Stimulated activated CD8-positive, alpha-beta memory T cell treated with anti-CD3 and anti-CD28 coated beads, Interleukin-15, amount 100 ng/mL, for 24 hours (primary cell): ENCODE results near the gene PIAS1.
"Not testable (repeated sequence)": the region's sequence is repeated elsewhere in the genome, so short reads cannot be mapped to it uniquely, and the experiment has no call there.

Experiments used
- DNase-seq: peaks from one replicate; pipeline ENCODE4 v3.0.0-alpha.2; 2020; ENCODE audit warnings: low read depth

Gene PIAS1

DNA sequence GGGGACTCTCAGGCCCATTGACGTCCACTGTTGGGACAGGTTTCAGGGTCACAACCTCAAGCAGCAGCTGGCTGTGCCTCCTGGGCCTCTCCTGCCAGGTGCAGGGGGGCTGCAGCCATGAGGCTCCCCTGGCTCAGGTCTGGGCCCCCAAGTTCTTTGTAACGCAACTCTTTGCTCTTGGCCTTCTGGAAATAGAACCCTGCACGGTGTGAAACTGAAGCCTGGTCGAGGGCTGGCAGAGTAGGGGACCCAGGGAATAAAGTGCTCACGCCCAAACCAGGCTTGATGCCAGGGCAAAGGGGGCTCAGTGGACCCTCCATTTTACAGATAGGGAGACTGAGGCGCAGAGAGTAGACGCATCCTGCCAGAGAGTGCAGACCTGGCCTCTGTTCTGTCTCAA, 150.2 kb downstream of the PIAS1 start:
- no peak for DNase-seq

DNA sequence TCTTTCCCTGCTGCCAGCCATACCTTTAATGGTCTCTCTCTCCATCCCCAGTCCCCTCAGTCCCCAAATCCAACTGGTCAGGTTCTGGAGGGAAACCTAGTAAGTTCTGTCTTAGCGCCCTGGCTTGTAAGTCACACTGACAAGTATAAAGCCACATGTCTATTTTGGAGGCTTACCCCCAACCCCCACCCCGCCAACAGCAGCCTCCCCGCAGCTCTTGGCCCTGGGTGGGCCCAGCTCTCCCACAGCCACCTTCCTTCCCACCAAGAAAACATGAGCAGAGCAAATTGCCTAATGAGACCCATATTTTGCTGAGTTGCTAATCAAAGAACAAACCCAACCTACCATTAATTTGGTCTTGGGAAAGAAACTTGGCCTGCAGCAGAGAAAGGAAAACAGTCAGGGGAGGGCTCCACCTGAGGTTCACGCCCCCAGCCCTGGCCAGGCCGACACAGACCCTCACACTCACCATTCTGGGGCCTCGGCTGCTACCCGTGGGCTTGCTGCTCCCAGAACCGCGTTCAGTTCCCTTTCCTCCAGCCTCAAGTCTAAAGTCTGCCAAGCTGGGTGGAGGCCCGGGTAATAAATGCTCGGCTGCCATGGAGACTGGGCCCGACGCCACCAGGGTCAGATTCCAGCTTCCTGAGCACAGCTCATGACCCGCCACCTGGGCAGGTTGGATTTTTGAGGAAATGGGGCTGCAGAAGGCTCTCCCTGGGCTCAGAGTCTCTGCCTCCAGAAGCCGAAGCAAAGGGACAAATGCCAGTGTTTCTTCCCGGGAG, 150.9 kb downstream of the PIAS1 start, which contains the start of gene CALML4:
Gene CALML4, minus strand, starts transcription at position 557 of the 782 bp plus-strand sequence. Its CDS starts 85 bp downstream, at position 472.
- DNase-seq, result no peak

DNA sequence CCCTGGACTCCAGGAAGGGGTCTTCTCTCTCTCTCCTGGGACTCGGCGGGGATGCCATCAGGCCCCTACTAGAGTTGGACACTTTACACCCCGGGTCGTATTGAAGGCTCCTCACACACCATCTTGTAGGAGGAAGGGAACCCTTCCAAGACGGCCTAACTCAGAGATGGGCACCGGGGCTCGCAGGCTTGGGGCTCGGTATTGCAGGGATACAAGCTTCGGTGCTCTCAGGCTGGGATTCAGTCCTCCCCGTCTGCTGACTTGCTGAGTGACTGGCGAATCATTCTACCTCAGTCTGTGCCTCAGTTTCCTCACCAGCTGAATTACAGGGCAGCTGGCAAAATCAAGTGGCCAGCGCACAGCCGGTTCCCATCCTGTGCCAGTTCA, 151.4 kb downstream of the PIAS1 start:
- DNase-seq, result no peak

DNA sequence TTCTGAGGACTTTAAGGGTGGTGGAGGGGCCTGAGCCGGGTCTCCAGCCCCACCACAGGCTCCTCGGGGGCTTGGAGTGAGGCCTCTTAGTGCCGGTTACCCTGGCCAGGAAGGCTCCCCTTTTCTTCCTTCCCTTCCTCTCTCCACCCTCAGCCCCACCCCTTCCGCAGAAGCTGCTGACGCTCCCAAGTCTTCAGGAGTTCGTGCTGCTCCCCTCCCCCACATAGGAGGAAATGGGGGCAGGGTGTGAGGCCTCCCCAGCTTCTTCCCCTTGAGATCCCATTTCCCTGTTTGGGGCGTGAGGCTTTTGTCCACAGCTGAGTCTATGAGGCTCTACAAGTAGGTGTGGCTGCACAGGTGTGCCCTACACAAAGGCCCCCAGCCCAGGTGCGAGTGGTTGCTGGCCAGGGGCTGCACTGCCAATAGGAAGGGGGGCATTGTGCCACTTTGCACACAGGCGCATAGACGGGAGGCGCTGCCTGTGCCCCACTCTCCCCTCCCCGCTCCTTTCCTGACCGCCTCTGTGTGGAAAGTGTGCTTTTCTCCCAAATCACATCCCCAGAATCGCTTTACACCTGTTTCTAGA, 151.9 kb downstream of the PIAS1 start:
- no peak for DNase-seq

DNA sequence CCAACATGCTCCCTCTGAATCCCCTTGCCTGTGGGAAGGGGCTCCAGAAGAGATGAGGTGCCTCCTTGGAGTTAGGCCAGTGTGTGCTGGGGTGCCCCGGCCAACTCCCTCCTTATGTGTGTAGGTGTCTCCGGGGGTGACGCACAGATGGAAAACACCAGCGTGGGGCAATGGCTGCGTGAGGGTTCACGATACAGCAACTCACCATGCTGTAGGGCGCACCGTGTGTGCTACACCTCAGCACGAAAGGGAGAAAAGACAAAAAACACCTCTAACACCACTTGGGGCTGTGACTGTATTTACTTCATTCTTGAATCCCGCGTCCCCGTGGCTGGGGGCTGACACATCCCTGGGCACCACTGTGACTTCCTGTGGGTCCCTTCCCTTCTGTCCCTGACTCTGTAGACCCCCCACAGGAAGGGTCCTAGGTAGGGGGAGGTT, 152.6 kb downstream of the PIAS1 start:
- no peak for DNase-seq

DNA sequence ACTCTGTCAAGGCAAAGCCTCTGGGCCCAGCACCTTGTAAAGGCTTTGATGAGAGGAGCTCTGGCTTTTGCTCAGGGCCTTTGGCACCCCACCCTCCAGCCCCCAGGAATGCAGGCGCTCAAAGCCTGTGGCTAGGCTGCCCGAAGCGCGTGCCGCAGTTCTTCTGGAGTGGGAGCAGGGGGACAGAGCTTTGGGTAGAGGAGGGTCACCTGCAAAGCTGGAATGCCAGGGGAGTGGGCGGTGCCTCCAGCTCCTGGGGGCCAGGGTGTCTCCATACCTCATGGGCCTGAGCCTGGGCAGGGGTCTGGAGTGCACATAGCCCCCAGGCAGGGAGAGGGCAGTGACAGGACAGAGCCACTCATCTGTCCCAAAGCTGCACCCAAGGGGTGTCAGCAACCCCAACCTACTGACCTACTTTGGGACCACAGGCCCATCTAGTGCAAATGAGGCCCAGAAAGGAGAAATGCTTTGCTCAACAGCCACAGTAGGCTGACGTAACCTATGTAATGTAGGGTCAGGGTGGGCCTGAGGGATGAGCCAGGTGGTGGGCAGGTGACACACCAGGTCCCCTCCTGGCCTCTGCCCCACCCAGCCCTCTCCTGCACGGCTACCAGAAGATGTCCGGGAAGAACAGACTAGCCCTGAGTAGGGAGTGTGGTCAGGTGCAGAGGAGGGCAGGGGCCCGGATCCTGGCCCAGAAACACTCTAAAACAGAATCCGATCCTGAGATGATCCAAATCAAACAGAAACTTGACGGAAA, 153.2 kb downstream of the PIAS1 start:
- no peak for DNase-seq

DNA sequence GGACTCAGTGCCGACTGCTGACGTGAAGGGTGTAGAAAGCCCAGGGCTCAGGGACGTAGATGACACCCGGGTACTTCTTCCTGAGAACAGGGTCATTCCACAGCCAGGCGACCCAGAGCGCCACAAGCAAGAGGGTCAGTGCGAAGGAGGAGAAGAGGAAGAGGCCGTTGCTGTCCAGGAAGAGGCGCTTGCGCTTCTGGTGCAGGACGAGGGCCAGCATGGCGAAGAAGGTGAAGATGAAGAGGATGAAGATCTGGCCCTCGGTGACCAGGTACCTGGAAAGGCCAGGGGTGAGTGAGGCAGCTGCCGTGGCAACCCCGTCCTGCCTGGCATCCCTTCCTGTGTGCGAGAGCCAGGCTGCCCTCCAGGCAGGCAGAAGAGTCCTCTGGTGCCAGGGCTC, 154.0 kb downstream of the PIAS1 start:
- DNase-seq, result no peak

DNA sequence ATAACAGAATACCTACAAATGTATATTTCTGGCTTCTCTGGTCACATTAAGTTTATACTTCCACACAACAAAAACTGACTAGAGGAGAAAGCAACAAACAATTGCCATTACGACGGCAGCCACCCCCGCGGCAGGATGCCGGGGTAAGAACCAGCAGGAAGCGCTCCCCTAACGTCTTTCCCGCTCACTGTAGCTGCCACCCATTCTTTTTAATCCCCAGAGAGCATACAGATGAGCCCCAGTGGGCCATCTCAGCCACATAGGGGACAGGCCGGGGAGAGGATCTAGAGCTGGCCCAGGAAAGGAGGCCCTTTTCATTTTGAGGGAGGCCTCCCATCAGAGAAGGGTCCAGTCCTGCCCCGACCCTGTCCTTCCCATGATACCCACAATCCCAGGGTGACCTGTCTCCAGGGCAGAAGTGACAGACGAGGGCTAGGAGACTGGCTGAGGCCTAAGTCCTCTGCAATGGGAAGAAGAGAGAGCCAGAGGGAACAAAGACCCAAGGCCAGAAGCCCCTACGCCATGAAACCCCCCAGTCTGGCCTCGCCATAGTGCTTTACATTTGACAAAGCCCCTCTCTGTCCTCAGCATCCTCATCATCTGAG, 154.6 kb downstream of the PIAS1 start:
- DNase-seq, result no peak

DNA sequence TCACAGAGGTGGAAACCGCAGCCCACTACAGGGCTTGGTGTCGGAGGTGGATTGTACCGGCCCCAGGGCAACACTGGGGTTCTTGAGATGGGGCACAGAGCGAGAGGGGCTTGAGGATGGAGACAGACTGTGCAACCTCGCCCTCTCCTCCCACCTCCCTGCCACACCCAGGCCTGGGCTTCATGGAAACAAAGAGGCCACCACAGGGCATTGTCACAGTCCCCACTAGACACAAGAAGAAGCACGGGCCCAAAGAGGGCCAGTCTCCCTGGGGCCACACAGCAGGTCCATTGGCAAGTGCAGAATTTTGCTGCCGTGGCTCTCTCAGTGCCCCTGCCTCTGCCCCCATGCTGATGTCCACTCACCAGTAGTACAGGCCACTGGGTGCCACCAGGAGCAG, 155.2 kb downstream of the PIAS1 start:
- DNase-seq, result no peak

DNA sequence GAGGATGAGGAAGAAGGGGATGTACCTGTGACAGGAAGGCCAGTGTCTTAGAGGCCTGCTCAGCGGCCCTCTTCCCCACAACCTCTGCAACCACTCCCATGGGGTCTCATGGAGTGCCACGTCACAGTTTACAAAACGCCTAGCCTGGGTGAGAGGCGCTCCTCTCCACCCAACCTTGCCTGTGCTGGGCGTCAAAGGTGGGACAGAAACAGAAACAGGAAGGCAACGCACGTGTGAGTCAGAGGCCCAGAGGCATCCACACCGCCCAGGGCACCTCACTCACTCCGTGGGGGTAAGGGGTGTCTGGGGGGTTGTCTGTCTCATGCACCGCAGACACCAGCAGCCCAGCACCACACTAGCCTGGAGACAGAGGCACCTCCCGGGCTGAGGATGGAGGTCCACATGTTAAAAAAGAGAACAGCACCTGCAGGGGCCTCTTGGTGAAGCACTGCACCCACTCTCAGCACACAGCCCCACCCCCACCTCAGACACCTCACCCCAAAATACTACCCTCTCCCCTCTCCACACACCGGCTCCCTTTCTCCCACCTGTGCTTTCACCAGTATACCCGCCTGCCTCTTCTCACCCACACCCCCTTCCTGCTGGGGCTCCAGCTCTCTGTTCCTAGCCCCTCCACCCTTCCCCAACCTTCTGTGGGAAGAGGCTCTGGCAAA, 155.8 kb downstream of the PIAS1 start:
- DNase-seq, result no peak

DNA sequence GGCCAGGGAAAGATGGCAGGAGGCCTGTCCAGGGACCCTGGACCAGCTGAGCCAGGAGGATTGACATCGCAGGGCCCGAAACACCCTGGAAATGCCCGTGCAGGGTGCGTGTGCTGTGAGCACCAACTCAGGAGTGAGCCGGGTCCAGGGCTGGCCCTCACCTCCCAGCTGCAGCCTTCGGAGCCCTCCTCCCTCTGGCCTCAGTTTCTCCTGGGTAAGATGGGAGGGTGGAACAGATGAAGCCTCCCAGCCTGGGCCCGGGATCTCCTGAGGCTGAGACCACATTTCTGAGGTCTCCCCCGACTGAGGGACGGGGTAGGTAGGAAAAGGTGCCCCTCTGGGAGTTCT, 156.3 kb downstream of the PIAS1 start:
- no peak for DNase-seq

DNA sequence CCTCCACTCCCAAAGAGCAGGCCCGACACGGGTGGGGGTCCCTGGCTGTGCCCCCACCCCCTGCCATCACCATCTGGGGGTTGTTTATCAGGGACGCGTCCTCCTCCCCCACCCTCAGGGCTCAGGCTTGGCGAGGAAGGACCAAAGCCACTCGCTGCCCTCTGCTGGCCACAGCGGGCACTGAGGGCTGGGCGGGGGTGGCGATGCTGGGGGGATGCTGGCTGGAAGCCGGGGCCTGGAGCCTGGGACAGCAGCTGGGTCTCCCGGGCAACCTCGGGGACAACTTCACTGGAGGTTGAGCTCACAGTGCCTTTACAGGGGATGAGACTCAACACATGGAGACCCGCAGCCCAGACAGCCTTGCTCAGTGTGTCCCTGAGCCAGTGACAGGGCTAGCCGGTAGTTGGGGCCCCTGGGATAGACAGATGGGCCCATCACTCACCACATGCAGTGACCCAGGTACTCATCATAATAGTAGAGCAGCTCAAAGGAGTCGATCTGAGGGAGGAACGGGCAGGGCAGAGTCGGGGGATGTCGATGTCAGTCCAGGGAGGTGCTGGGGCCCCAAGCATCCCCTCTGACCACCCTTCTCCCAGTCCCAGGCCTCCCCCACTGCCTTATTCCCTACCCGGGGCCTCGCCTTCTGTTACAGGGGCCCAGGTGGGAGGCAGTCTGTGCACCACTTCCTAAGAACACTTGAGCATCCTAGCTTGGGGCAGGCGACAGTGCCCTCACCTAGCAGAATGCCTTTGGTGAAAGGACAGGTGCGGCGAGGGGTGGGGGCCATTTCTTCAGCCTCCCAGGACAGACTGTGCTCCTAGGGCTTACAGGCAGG, 156.9 kb downstream of the PIAS1 start:
- DNase-seq, result peak; percentile 39

DNA sequence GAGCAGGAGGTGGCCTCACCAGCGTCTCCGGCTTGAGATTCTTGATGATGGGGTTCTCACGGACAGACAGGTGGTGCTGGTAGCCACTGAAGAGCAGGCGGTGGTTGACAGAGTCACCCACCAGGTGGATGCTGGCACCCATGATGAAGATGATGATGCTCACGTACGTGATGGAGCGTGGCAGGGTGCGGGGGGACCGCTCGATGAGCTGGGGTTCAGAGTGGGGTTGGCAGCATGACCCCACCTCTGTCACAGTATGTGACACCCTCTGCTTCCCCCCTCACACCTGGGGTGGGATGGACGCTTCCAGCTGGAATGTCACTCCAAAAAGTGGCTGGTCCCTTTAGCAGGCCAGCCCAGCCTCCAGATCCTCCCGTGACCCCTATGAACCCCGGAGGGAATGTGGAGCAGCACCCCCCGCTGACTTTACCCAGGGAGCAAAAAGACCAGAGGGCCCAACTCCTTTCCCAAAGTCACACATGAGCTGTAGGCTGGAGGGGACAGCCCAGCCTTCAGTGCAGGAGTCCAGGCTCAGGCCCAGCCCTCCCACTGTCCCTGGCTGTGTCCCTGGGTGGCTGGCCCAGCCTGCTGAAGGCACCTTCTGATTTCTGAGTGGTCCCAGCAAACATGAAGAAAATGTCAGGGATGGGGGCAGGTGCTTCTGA, 157.7 kb downstream of the PIAS1 start:
- DNase-seq, result no peak

DNA sequence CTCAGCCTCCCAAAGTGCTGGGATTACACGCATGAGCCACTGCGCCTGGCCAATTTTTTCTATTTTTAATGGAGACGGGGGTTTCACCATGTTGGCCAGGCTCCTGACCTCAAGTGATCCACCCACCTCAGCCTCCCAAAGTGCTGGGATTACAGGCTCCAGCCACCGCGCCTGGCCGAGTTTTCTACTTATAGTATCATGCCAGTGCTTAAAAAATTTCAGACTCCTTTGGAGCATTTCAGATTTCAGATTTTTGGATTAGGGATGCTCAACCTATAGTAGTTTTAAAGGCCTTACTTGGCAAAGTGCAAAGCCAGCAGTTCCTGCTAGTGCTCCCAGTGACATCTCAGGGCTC, 159.4 kb downstream of the PIAS1 start:
- DNase-seq, result not testable (repeated sequence)

DNA sequence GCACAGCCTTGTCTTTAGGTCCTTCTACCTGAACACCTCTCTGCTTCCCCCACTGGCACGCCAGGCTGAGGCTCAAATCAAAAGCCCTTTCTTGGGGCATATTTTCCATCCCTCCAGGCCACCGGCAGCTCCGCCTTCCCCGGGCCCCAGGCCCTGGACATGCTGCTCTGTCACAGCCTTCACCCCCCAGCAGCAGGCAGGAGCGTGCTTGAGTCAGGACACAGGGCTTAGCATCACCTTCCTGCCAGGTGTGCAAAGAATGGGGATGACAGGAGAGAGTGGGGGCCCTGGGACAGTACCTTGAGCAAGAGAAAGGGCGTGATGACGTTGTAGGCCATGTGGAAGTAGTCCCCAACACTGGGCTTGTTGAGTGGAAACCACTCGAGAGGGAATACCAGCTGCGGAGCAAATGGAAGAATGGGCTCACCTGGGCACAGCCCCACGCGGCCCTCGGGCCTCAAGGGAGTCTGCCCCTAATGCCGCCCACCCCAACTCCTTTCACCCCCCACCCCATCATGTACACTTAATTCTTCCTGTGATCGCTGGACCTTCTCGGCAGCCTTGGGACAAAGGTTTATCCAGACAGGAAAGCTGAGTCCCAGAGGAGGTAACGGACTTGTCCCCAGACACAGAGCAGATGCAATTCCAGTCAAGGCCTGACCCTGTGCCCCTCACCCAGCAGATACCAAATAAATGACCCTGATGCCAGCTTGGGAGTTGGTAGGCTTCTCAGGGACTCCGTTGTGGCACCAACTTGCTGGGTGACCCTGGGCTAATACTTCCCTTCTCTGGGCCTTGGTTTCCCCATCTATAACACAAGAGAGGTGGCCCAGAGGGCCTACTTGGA, 160.1 kb downstream of the PIAS1 start:
- no peak for DNase-seq

DNA sequence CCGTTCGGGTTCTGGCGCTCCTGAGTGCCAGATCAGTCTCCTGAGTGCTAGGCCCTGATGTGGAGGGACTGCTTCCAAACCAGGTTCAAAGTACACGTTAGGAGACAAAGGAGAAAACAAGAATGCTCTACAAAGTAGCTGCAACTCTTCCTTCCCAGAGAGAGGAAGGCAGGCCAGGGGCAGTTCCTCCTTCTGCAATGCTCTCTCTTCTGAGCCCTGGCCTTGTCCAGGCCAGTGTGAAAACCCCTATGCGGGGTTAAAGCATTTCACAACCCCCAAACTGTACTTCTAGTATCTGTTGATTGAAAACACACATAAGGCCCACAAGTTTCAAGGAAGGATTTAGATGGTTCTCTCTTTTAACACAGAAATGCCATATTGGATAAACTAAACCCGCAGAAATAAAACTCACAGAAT, 160.7 kb downstream of the PIAS1 start:
- DNase-seq, result no peak

DNA sequence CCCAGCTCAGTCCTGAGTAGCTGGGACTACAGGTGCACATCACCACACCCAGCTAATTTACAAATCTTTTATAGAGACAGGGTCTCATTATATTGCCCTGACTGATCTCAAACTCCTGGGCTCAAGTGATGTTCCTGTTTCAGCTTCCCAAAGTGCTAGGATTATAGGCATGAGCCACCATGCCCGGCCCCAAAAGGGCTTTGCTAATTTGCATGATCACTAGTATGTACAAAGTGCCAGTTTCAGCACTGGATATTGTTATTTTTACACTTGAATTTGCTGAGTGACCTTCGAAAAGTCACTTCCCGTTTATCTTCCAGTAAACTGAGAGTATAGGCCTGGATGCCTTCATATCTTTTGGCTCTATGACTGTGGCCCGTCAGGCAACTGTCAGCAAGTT, 163.2 kb downstream of the PIAS1 start:
- DNase-seq, result no peak

DNA sequence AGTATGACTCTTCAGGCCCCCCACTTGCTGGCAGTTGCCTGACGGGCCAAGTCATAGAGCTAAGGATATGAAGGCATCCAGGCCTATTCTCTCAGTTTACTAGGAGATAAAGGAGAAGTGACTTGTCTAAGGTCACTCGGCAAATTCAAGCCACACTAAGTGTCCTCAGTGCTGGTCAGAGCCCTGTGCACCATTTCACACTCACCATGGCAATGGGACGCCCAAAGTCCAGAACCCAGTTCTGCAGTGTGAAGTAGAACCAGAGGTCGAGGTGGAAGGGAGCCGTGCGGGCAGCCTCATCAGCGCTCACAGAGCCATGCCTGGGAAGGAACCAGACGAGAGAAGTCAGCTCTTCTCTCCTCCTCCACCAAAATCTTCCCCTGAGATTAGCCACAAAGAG, 164.2 kb downstream of the PIAS1 start:
- DNase-seq, result no peak

DNA sequence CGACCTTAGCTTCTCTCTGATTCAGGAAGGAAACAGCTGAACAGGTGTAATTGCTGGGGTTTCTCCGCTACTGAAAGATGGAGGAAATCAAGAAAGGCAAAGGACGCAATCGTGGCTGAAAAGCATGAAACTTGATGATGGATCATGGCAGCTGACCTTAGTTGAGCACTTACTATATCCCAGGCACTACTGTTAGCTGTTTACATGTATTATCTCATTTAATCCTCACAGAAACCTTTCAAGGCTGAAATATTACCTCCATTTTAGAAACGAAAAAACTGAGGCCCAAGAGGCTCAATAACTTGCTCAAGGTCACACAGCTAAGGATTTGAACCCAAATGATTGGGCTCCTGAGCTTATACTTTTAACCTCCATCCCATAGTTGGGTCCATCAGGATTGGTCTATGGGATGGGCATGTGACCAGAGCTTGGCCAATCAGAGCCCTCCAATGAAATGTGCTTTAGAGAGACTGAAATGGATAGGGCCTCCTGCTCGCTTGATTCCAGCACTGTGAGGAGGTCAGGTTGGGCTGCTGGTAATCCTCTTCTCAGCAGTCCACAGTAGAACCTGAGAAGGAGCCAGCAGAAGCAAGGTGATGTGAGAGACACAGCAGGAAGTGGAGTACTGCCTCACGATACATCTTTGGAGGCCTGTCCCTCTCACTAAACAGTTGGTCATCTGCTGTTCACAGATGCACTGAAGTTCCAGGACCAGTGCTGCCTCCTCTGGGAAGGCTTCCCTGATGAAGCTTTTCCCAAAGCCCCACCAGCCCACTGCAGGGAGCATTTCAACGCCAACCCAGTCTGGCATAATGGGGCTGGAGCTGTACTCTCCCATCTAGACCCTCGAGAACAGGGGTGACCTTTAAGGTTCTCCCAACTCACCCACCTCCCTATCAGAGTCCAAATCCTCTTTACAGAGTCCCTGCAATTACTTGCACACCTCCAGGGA, 165.0 kb downstream of the PIAS1 start:
- DNase-seq, result no peak
